SK-N-SH (cell line): Measurements from ENCODE around the gene TFB2M.
A peak's percentile ranks its signal among the peaks of the same experiment; 100 is the strongest.

Source experiments
- CTCF ChIP-seq: fragments of 200-600 bp; sonication (generic); IDR thresholded peaks from 2 replicates; pipeline ENCODE4 v1.6.1; 2017; ENCODE audit warnings: antibody characterized with exemption, mild to moderate bottlenecking, moderate library complexity
- EP300 ChIP-seq, 2 experiments: IDR thresholded peaks; 2 replicates each; pipeline versions ENCODE4 v1.4.0 to v1.6.1; 2012; ENCODE audit warnings: borderline replicate concordance in 1 of 2, low read depth in 1 of 2, low read length in 1 of 2
- EZH2phosphoT487 ChIP-seq: fragments of 200-600 bp; sonication (generic); IDR thresholded peaks from 2 replicates; pipeline ENCODE4 v1.6.1; 2017; ENCODE audit warnings: low read depth, mixed run types, mild to moderate bottlenecking, antibody characterized with exemption, moderate library complexity, borderline replicate concordance
- GABPA ChIP-seq: IDR thresholded peaks from 2 replicates; pipeline ENCODE4 v1.4.0; 2012; ENCODE audit warnings: low read depth, mild to moderate bottlenecking
- MXI1 ChIP-seq: IDR thresholded peaks from 2 replicates; pipeline ENCODE4 v1.6.1; 2012; ENCODE audit warnings: mild to moderate bottlenecking, low read depth, low read length, improper control_type of control experiment
- POLR2AphosphoS5 ChIP-seq: IDR thresholded peaks from 2 replicates; pipeline ENCODE4 v1.6.1; 2012; ENCODE audit warnings: low read depth, low read length
- TAF1 ChIP-seq: IDR thresholded peaks from 2 replicates; pipeline ENCODE4 v1.6.1; 2012; ENCODE audit warnings: low read depth, mild to moderate bottlenecking, low read length, moderate library complexity, borderline replicate concordance
- USF2 ChIP-seq: fragments of 150-350 bp; IDR thresholded peaks from 2 replicates; pipeline ENCODE4 v1.6.1; 2017; ENCODE audit warnings: antibody characterized with exemption, low read length, low read depth, borderline replicate concordance

- TF ChIP-seq POLR2AphosphoS5: peak; percentile 65
- TF ChIP-seq USF2: no peak
- no peak for TF ChIP-seq EP300 (IDR thresholded peaks at IDR 0.05; ENCODE audit: borderline replicate concordance in 1 of 2, low read depth in 1 of 2, low read length in 1 of 2)
- peak; percentile 28 for TF ChIP-seq CTCF
- TF ChIP-seq MXI1: peak; percentile 50
- TF ChIP-seq TAF1: no peak
- no peak for TF ChIP-seq GABPA
- TF ChIP-seq EZH2phosphoT487: no peak
Measured at GRCh38 chr1:246506674-246507481, 59.2 kb downstream of the TFB2M start, which contains the start of gene SMYD3.
